ENCODE measurements around the gene TMEM272.

TMEM272 gene

GRCh38 chr13:51849145-51850101 lies 4.4 kb upstream of the TMEM272 start:
- peak; percentile 27 for DNase-seq

GRCh38 chr13:51848674-51849073 lies 3.7 kb upstream of the TMEM272 start:
- no peak for DNase-seq

- DNase-seq: no peak
These were observed 1.8 kb upstream of the TMEM272 start for GRCh38 chr13:51846756-51847155.

GRCh38 chr13:51845574-51846318 lies 769 bp upstream of the TMEM272 start:
- peak; percentile 42 for DNase-seq

- no peak for DNase-seq
These were observed 1.4 kb downstream of the TMEM272 start for GRCh38 chr13:51843529-51843928.

- DNase-seq: no peak
These were observed 3.2 kb downstream of the TMEM272 start for GRCh38 chr13:51841732-51842131.

- DNase-seq: no peak
These were observed 4.1 kb downstream of the TMEM272 start for GRCh38 chr13:51840917-51841316.

- no peak for DNase-seq
These were observed 5.1 kb downstream of the TMEM272 start for GRCh38 chr13:51839711-51840540.

- DNase-seq: no peak
These were observed 6.6 kb downstream of the TMEM272 start for GRCh38 chr13:51838240-51838846.

GRCh38 chr13:51837016-51837415 lies 8.0 kb downstream of the TMEM272 start:
- DNase-seq: no peak

GRCh38 chr13:51834581-51835171 lies 10.3 kb downstream of the TMEM272 start:
- DNase-seq: no peak

GRCh38 chr13:51833980-51834379 lies 11.0 kb downstream of the TMEM272 start:
- no peak for DNase-seq

- peak; percentile 46 for DNase-seq
These were observed 12.4 kb downstream of the TMEM272 start for GRCh38 chr13:51832471-51833152.

- DNase-seq: no peak
These were observed 13.5 kb downstream of the TMEM272 start for GRCh38 chr13:51831519-51831918.

GRCh38 chr13:51829568-51829899 lies 15.4 kb downstream of the TMEM272 start:
- DNase-seq: no peak

- DNase-seq: no peak
These were observed 16.0 kb downstream of the TMEM272 start for GRCh38 chr13:51828730-51829567.

- DNase-seq: no peak
These were observed 17.7 kb downstream of the TMEM272 start for GRCh38 chr13:51827254-51827653.

GRCh38 chr13:51826606-51827005 lies 18.4 kb downstream of the TMEM272 start:
- no peak for DNase-seq

GRCh38 chr13:51825681-51826254 lies 19.2 kb downstream of the TMEM272 start:
- DNase-seq: no peak

- peak; percentile 52 for DNase-seq
These were observed 19.8 kb downstream of the TMEM272 start for GRCh38 chr13:51825165-51825592.
